Tibial nerve (tissue), 4 donors: ENCODE measurements around the gene PITRM1.

Source experiments
- EP300 ChIP-seq, 2 donors: sonication (generic); formaldehyde crosslinking; IDR thresholded peaks; one replicate each; pipeline ENCODE4 v1.6.1; 2017; ENCODE audit warnings: antibody characterized with exemption in 2 of 2, mild to moderate bottlenecking in 1 of 2
- TF ChIP-seq, protein P1 (sequence below), 5 experiments: fragments of 200-600 bp in 3 of 5; fragments of 450-650 bp in 2 of 5; sonication (generic) in 3 of 5; IDR thresholded peaks; one replicate each; pipeline ENCODE4 v1.5.1; 2016 to 2019; ENCODE audit warnings: antibody characterized with exemption in 5 of 5, mild to moderate bottlenecking in 3 of 5, moderate library complexity in 2 of 5

DNA sequence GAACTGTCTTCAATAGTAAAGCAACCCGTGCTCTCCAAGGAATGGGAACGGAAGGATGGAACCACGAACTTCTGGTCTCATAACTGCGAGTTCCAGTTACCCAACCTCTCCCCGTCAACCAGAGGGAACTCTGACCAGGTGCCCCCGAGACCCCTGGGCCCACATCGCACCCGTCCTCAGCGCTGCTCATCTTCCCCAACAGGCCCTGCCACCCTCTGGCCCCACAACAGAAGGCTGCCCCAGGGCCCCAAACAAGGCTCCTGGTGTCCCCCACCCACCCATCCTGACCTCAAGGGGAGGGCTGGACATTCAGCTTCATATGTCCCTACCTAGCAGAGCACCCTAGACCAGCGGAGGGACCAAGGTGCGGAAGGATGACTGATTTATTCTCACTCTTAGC is 22.7 kb downstream of the PITRM1 start:
- TF ChIP-seq EP300 (IDR thresholded peaks at IDR 0.05): no peak
- TF ChIP-seq, protein P1, sequence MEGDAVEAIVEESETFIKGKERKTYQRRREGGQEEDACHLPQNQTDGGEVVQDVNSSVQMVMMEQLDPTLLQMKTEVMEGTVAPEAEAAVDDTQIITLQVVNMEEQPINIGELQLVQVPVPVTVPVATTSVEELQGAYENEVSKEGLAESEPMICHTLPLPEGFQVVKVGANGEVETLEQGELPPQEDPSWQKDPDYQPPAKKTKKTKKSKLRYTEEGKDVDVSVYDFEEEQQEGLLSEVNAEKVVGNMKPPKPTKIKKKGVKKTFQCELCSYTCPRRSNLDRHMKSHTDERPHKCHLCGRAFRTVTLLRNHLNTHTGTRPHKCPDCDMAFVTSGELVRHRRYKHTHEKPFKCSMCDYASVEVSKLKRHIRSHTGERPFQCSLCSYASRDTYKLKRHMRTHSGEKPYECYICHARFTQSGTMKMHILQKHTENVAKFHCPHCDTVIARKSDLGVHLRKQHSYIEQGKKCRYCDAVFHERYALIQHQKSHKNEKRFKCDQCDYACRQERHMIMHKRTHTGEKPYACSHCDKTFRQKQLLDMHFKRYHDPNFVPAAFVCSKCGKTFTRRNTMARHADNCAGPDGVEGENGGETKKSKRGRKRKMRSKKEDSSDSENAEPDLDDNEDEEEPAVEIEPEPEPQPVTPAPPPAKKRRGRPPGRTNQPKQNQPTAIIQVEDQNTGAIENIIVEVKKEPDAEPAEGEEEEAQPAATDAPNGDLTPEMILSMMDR (IDR thresholded peaks at IDR 0.05): no peak
